ENCODE measurements around the gene EFHD2. TPM values are rescaled to one million over a fixed set of nuclear protein-coding genes. Genes with fewer than 3 reads are reported as not detected.

The EFHD2 gene
- total RNA-seq, 1 donor from 2014 or later = 6.5 TPM

GRCh38 chr1:15424981-15425380 lies 15.3 kb downstream of the EFHD2 start:
- Mint-ChIP-seq H3K36me3 (peaks cover 5% of the 10 kb centered on the region), H3K27ac (peak overlapping the region; percentile 42), H3K9me3 (peaks cover 3% of the 10 kb centered on the region), H3K4me1 (peaks cover 15% of the 10 kb centered on the region), H3K4me3 (no peak overlapping the region), H3K27me3 (ENCODE audit: insufficient read depth, low read depth) (peaks cover 9% of the 10 kb centered on the region)
- no peaks in the 10 kb centered on the region for H4K20me1 ChIP-seq (ENCODE audit: low read depth)
- H3K4me1 ChIP-seq = no peaks in the 10 kb centered on the region
- no peak for DNase-seq (ENCODE audit: low spot score)
- no peaks in the 10 kb centered on the region for H3F3A ChIP-seq (ENCODE audit: low read depth)
- no peak for TF ChIP-seq EZH2phosphoT487 (IDR thresholded peaks at IDR 0.05)
- TF ChIP-seq CTCF (IDR thresholded peaks at IDR 0.05) = no peak
- no peak for TF ChIP-seq EZH2 (IDR thresholded peaks at IDR 0.05)
- H3K27ac ChIP-seq = no peak overlapping the region
- no peak overlapping the region for H3K9ac ChIP-seq
- no peak overlapping the region for H2AFZ ChIP-seq (replicated peaks)
- no peaks in the 10 kb centered on the region for H3K79me2 ChIP-seq (ENCODE audit: low read depth)
- no peak overlapping the region for H3K4me3 ChIP-seq
- H3K27me3 ChIP-seq = no peaks in the 10 kb centered on the region
- H3K36me3 ChIP-seq = no peaks in the 10 kb centered on the region
- H3K9me3 ChIP-seq (ENCODE audit: low read depth) = no peaks in the 10 kb centered on the region
- H3K4me2 ChIP-seq = no peak overlapping the region

- Mint-ChIP-seq H3K36me3 (peaks cover 2% of the 10 kb centered on the region), H3K9me3 (peaks cover 3% of the 10 kb centered on the region), H3K27ac (no peak overlapping the region), H3K4me1 (peaks cover 15% of the 10 kb centered on the region), H3K4me3 (no peak overlapping the region), H3K27me3 (ENCODE audit: insufficient read depth, low read depth) (peaks cover 11% of the 10 kb centered on the region)
- Histone ChIP-seq H3K27me3 (no peaks in the 10 kb centered on the region), H3K36me3 (no peaks in the 10 kb centered on the region), H3K27ac (no peak overlapping the region), H2AFZ (replicated peaks) (no peak overlapping the region), H4K20me1 (ENCODE audit: low read depth) (no peaks in the 10 kb centered on the region), H3K4me3 (no peak overlapping the region), H3K4me1 (no peaks in the 10 kb centered on the region), H3K79me2 (ENCODE audit: low read depth) (no peaks in the 10 kb centered on the region), H3K4me2 (no peak overlapping the region), H3K9ac (no peak overlapping the region), H3K9me3 (ENCODE audit: low read depth) (no peaks in the 10 kb centered on the region), H3F3A (ENCODE audit: low read depth) (no peaks in the 10 kb centered on the region)
- TF ChIP-seq EZH2 (IDR thresholded peaks at IDR 0.05) (no peak), CTCF (IDR thresholded peaks at IDR 0.05) (no peak), EZH2phosphoT487 (IDR thresholded peaks at IDR 0.05) (no peak)
- DNase-seq (ENCODE audit: low spot score) = no peak
These were observed 15.8 kb downstream of the EFHD2 start for GRCh38 chr1:15425521-15425920.

- Mint-ChIP-seq H3K4me3 (no peak overlapping the region), H3K4me1 (peaks cover 15% of the 10 kb centered on the region), H3K27me3 (ENCODE audit: insufficient read depth, low read depth) (peaks cover 11% of the 10 kb centered on the region), H3K9me3 (peaks cover 3% of the 10 kb centered on the region), H3K36me3 (peaks cover under 1% of the 10 kb centered on the region), H3K27ac (no peak overlapping the region)
- Histone ChIP-seq H3F3A (ENCODE audit: low read depth) (no peaks in the 10 kb centered on the region), H4K20me1 (ENCODE audit: low read depth) (no peaks in the 10 kb centered on the region), H3K9ac (no peak overlapping the region), H3K36me3 (no peaks in the 10 kb centered on the region), H3K27ac (no peak overlapping the region), H3K9me3 (ENCODE audit: low read depth) (no peaks in the 10 kb centered on the region), H3K79me2 (ENCODE audit: low read depth) (no peaks in the 10 kb centered on the region), H3K4me1 (no peaks in the 10 kb centered on the region), H2AFZ (replicated peaks) (no peak overlapping the region), H3K4me3 (no peak overlapping the region), H3K27me3 (no peaks in the 10 kb centered on the region), H3K4me2 (no peak overlapping the region)
- no peak for TF ChIP-seq EZH2 (IDR thresholded peaks at IDR 0.05)
- TF ChIP-seq EZH2phosphoT487 (IDR thresholded peaks at IDR 0.05) = no peak
- DNase-seq (ENCODE audit: low spot score) = no peak
These were observed 16.3 kb downstream of the EFHD2 start for GRCh38 chr1:15425958-15426357.

GRCh38 chr1:15426492-15427279 lies 17.0 kb downstream of the EFHD2 start:
- Histone ChIP-seq H3K4me1 (no peaks in the 10 kb centered on the region), H3K9ac (no peak overlapping the region), H3K9me3 (ENCODE audit: low read depth) (no peaks in the 10 kb centered on the region), H3K4me2 (no peak overlapping the region), H3K27me3 (no peaks in the 10 kb centered on the region), H3K4me3 (no peak overlapping the region), H3K27ac (no peak overlapping the region), H4K20me1 (ENCODE audit: low read depth) (no peaks in the 10 kb centered on the region), H3F3A (ENCODE audit: low read depth) (no peaks in the 10 kb centered on the region), H3K36me3 (no peaks in the 10 kb centered on the region), H2AFZ (replicated peaks) (no peak overlapping the region), H3K79me2 (ENCODE audit: low read depth) (no peaks in the 10 kb centered on the region)
- peaks cover 11% of the 10 kb centered on the region for H3K27me3 Mint-ChIP-seq (ENCODE audit: insufficient read depth, low read depth)
- TF ChIP-seq EZH2 (IDR thresholded peaks at IDR 0.05) (no peak), CTCF (IDR thresholded peaks at IDR 0.05) (no peak), EZH2phosphoT487 (IDR thresholded peaks at IDR 0.05) (no peak)
- peaks cover 14% of the 10 kb centered on the region for H3K4me1 Mint-ChIP-seq
- peak overlapping the region; percentile 50 for H3K4me3 Mint-ChIP-seq
- H3K9me3 Mint-ChIP-seq = peaks cover 1% of the 10 kb centered on the region
- DNase-seq (ENCODE audit: low spot score) = no peak
- no peaks in the 10 kb centered on the region for H3K36me3 Mint-ChIP-seq
- H3K27ac Mint-ChIP-seq = peak overlapping the region; percentile 86
